HepG2 (cell line): ENCODE results near the gene VAPB. TPM values are rescaled to one million over a fixed set of nuclear protein-coding genes. Genes with fewer than 3 reads are reported as not detected.

Source experiments
- ATF7-NPFF ChIP-seq: sonication (generic); formaldehyde crosslinking; IDR thresholded peaks from 2 replicates; pipeline ENCODE4 v1.8.1; 2023; ENCODE audit warnings: mild to moderate bottlenecking, low read depth, missing genetic modification reagents, moderate library complexity
- HDAC1 ChIP-seq: sonication (generic); formaldehyde crosslinking; IDR thresholded peaks from 2 replicates; pipeline ENCODE4 v1.5.1; 2020; ENCODE audit warnings: mild to moderate bottlenecking, missing genetic modification reagents
- HDAC2 ChIP-seq: sonication (generic); formaldehyde crosslinking; IDR thresholded peaks from 2 replicates; pipeline ENCODE4 v1.4.0; 2020; ENCODE audit warnings: missing genetic modification reagents
- KLF16 ChIP-seq, 2 experiments: sonication (generic) in 1 of 2; formaldehyde crosslinking in 1 of 2; IDR thresholded peaks; 2 replicates each; pipeline versions ENCODE4 v1.6.1 to v1.8.0; 2016 to 2023; ENCODE audit warnings: missing genetic modification reagents in 2 of 2, missing compliant biosample characterization in 1 of 2
- MXI1 ChIP-seq: IDR thresholded peaks from 3 replicates; pipeline ENCODE4 v1.6.1; 2012; ENCODE audit warnings: low read depth, low read length, inconsistent platforms, borderline replicate concordance
- MYC ChIP-seq: sonication (generic); formaldehyde crosslinking; IDR thresholded peaks from 2 replicates; pipeline ENCODE4 v1.9.0; 2021; ENCODE audit warnings: missing genetic modification reagents, borderline replicate concordance
- NPAS2 ChIP-seq: sonication (generic); formaldehyde crosslinking; IDR thresholded peaks from 2 replicates; pipeline ENCODE4 v1.8.0; 2022; ENCODE audit warnings: mild to moderate bottlenecking, missing genetic modification reagents, borderline replicate concordance
- NR2C2 ChIP-seq: sonication (generic); formaldehyde crosslinking; IDR thresholded peaks from 2 replicates; pipeline ENCODE4 v1.4.0; 2020; ENCODE audit warnings: missing genetic modification reagents, mild to moderate bottlenecking, moderate library complexity, borderline replicate concordance
- PLRG1 ChIP-seq: fragments of 450-650 bp; conservative IDR thresholded peaks from 2 replicates; pipeline ENCODE4 v1.6.1; 2016
- TCF7L2 ChIP-seq: IDR thresholded peaks from 2 replicates; pipeline ENCODE4 v1.6.1; 2011; ENCODE audit warnings: mild to moderate bottlenecking, low read depth, low read length, moderate library complexity
- TSC22D2 ChIP-seq: sonication (generic); formaldehyde crosslinking; IDR thresholded peaks from 2 replicates; pipeline ENCODE4 v1.5.1; 2020; ENCODE audit warnings: missing genetic modification reagents, mild to moderate bottlenecking, borderline replicate concordance
- YEATS4 ChIP-seq: sonication (generic); formaldehyde crosslinking; IDR thresholded peaks from 2 replicates; pipeline ENCODE4 v1.4.0; 2020; ENCODE audit warnings: missing genetic modification reagents, borderline replicate concordance
- ZBTB38 ChIP-seq: sonication (generic); formaldehyde crosslinking; IDR thresholded peaks from 2 replicates; pipeline ENCODE4 v1.5.1; 2020; ENCODE audit warnings: mild to moderate bottlenecking, missing genetic modification reagents
- ZNF256 ChIP-seq: sonication (generic); formaldehyde crosslinking; conservative IDR thresholded peaks from 2 replicates; pipeline ENCODE4 v1.4.0; 2020; ENCODE audit warnings: missing genetic modification reagents
- ZNF331 ChIP-seq: sonication (generic); formaldehyde crosslinking; IDR thresholded peaks from 2 replicates; pipeline ENCODE4 v1.4.0; 2020; ENCODE audit warnings: missing genetic modification reagents
- ZNF547 ChIP-seq: sonication (generic); formaldehyde crosslinking; IDR thresholded peaks from 2 replicates; pipeline ENCODE4 v1.5.1; 2020; ENCODE audit warnings: mild to moderate bottlenecking, missing genetic modification reagents
- ZNF550 ChIP-seq: sonication (generic); formaldehyde crosslinking; IDR thresholded peaks from 2 replicates; pipeline ENCODE4 v1.4.0; 2020; ENCODE audit warnings: mild to moderate bottlenecking, missing genetic modification reagents, borderline replicate concordance
- ZNF703 ChIP-seq: sonication (generic); formaldehyde crosslinking; IDR thresholded peaks from 2 replicates; pipeline ENCODE4 v1.5.1; 2020; ENCODE audit warnings: missing genetic modification reagents, mild to moderate bottlenecking, moderate library complexity, borderline replicate concordance
- ZNF720 ChIP-seq: sonication (generic); formaldehyde crosslinking; IDR thresholded peaks from 2 replicates; pipeline ENCODE4 v1.4.0; 2020; ENCODE audit warnings: missing genetic modification reagents
- ZNF83 ChIP-seq: sonication (generic); formaldehyde crosslinking; IDR thresholded peaks from 2 replicates; pipeline ENCODE4 v1.4.0; 2020; ENCODE audit warnings: missing genetic modification reagents, mild to moderate bottlenecking, borderline replicate concordance
- ZSCAN29 ChIP-seq: sonication (generic); formaldehyde crosslinking; conservative IDR thresholded peaks from 2 replicates; pipeline ENCODE4 v1.4.0; 2020; ENCODE audit warnings: mild to moderate bottlenecking, missing genetic modification reagents
- polyA plus RNA-seq, 8 experiments: library from polyadenylated mRNA; depleted of rRNA in 3 of 8; stranded (reverse) in 7 of 8; unstranded in 1 of 8; fragments of >200 nt; fragmentation: Illumina TruSeq in 4 of 8; extraction: Trizol in 4 of 8; gene quantifications; 2 replicates each; pipeline versions ENCODE4 v1.2.1 to v1.2.3, GENCODE V29; 2011 to 2016; ENCODE audit warnings: low read depth in 4 of 8, missing spikeins in 1 of 8, mixed read lengths in 1 of 8; ENCODE audit not compliant: insufficient read depth in 1 of 8
- total RNA-seq, 5 experiments: library from RNA; depleted of rRNA; stranded (reverse); fragments of >200 nt; fragmentation: Illumina TruSeq; extraction: Trizol; gene quantifications; 2 replicates each; pipeline ENCODE4 v1.2.3, GENCODE V29; 2016; ENCODE audit warnings: low read depth in 1 of 5
- TF ChIP-seq, protein P1 (sequence below): sonication (generic); formaldehyde crosslinking; IDR thresholded peaks from 2 replicates; pipeline ENCODE4 v1.5.0; 2020; ENCODE audit warnings: mild to moderate bottlenecking, missing genetic modification reagents, borderline replicate concordance
- TF ChIP-seq, protein P2 (sequence below): sonication (generic); formaldehyde crosslinking; IDR thresholded peaks from 2 replicates; pipeline ENCODE4 v1.4.0; 2020; ENCODE audit warnings: mild to moderate bottlenecking, missing genetic modification reagents
- TF ChIP-seq, protein P3 (sequence below): IDR thresholded peaks from 2 replicates; pipeline ENCODE4 v1.6.1; 2016
- TF ChIP-seq, protein P4 (sequence below), 2 experiments: sonication (generic) in 1 of 2; formaldehyde crosslinking in 1 of 2; IDR thresholded peaks; 2 replicates each; pipeline versions ENCODE4 v1.4.0 to v1.6.1; 2018 to 2020; ENCODE audit warnings: missing genetic modification reagents in 2 of 2, borderline replicate concordance in 1 of 2, low read depth in 1 of 2, mild to moderate bottlenecking in 1 of 2, missing biosample characterization in 1 of 2

The VAPB gene
- total and polyA plus RNA-seq, 2 of the 13 experiments (the other 11 are each of a cell fraction or from before 2014, with no cell fraction given), result 18.6 to 48.5 TPM

DNA sequence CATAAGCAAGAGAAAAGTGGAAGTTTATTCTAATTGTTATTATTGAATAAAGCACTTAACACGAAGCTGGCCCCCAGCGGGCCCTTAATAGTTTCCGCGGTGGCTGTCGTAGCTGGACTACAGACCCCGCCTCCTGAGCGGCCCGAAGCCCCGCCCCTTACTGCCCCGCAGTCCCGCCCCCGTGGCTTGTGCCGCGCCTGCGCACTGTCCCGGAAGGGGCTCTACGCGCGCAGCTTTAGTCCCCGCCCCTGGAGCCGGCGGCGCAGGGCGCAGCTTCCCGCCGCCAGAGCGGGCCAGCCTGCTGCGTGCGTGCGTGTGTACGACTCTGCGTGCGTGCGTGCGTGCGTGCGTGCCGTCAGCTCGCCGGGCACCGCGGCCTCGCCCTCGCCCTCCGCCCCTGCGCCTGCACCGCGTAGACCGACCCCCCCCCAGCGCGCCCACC lies at the start of gene VAPB (continued):
- TF ChIP-seq, protein P1, sequence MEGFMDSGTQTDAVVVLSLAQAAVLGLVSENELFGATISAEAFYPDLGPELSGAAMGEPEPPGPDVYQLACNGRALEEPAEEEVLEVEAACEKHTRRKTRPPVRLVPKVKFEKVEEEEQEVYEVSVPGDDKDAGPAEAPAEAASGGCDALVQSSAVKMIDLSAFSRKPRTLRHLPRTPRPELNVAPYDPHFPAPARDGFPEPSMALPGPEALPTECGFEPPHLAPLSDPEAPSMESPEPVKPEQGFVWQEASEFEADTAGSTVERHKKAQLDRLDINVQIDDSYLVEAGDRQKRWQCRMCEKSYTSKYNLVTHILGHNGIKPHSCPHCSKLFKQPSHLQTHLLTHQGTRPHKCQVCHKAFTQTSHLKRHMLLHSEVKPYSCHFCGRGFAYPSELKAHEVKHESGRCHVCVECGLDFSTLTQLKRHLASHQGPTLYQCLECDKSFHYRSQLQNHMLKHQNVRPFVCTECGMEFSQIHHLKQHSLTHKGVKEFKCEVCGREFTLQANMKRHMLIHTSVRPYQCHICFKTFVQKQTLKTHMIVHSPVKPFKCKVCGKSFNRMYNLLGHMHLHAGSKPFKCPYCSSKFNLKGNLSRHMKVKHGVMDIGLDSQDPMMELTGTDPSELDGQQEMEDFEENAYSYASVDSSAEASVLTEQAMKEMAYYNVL (CRISPR knock-in tag), result no peak
- TF ChIP-seq NPAS2 (no peak), ZNF720 (no peak), PLRG1 (no peak), TSC22D2 (CRISPR knock-in tag) (peak; percentile 12; the same call in 1 of the 2 replicates), ZNF83 (no peak), YEATS4 (CRISPR knock-in tag) (peak; percentile 95), ZNF331 (peak; percentile 84), TCF7L2 (no peak), HDAC1 (CRISPR knock-in tag) (0 out of 2 replicates have a peak, but pooled peaks have one; percentile 73), MYC (CRISPR knock-in tag) (peak; percentile 83), ZNF550 (no peak), ZBTB38 (CRISPR knock-in tag) (peak; percentile 93), ZNF703 (CRISPR knock-in tag) (no peak), ATF7-NPFF (peak; percentile 95; the same call in 1 of the 2 replicates), ZNF256 (no peak), NR2C2 (CRISPR knock-in tag) (peak; percentile 79), ZNF547 (CRISPR knock-in tag) (peak; percentile 44; the same call in 1 of the 2 replicates), ZSCAN29 (CRISPR knock-in tag) (0 out of 2 replicates have a peak, but pooled peaks have one; percentile 79), KLF16 (CRISPR knock-in tag; IDR thresholded peaks at IDR 0.05) (peak in 1 of 2 experiments; percentile 54; a peak in 2 of 4 replicates), MXI1 (peak; percentile 95; the same call in 2 of the 3 replicates), HDAC2 (0 out of 2 replicates have a peak, but pooled peaks have one; percentile 5)
- TF ChIP-seq, protein P2, sequence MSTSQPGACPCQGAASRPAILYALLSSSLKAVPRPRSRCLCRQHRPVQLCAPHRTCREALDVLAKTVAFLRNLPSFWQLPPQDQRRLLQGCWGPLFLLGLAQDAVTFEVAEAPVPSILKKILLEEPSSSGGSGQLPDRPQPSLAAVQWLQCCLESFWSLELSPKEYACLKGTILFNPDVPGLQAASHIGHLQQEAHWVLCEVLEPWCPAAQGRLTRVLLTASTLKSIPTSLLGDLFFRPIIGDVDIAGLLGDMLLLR (CRISPR knock-in tag), result peak; percentile 87
- TF ChIP-seq, protein P3, sequence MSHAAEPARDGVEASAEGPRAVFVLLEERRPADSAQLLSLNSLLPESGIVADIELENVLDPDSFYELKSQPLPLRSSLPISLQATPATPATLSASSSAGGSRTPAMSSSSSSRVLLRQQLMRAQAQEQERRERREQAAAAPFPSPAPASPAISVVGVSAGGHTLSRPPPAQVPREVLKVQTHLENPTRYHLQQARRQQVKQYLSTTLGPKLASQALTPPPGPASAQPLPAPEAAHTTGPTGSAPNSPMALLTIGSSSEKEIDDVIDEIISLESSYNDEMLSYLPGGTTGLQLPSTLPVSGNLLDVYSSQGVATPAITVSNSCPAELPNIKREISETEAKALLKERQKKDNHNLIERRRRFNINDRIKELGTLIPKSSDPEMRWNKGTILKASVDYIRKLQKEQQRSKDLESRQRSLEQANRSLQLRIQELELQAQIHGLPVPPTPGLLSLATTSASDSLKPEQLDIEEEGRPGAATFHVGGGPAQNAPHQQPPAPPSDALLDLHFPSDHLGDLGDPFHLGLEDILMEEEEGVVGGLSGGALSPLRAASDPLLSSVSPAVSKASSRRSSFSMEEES (CRISPR knock-in tag), result peak; percentile 33; the same call in 1 of the 2 replicates
- TF ChIP-seq, protein P4, sequence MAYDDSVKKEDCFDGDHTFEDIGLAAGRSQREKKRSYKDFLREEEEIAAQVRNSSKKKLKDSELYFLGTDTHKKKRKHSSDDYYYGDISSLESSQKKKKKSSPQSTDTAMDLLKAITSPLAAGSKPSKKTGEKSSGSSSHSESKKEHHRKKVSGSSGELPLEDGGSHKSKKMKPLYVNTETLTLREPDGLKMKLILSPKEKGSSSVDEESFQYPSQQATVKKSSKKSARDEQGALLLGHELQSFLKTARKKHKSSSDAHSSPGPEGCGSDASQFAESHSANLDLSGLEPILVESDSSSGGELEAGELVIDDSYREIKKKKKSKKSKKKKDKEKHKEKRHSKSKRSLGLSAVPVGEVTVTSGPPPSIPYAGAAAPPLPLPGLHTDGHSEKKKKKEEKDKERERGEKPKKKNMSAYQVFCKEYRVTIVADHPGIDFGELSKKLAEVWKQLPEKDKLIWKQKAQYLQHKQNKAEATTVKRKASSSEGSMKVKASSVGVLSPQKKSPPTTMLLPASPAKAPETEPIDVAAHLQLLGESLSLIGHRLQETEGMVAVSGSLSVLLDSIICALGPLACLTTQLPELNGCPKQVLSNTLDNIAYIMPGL (CRISPR knock-in tag; IDR thresholded peaks at IDR 0.05; ENCODE audit: borderline replicate concordance in 1 of 2, low read depth in 1 of 2), result peak; percentile 79 to 86; a peak in 3 of 4 replicates
